ENCODE results near the gene ECPAS.
"Not testable (repeated sequence)": the region's sequence is repeated elsewhere in the genome, so short reads cannot be mapped to it uniquely, and the experiment has no call there.

ECPAS gene

GRCh38 chr9:111467778-111468367 is 16.3 kb downstream of the ECPAS start:
- no peak for DNase-seq

- no peak for DNase-seq
These were observed 21.1 kb downstream of the ECPAS start for GRCh38 chr9:111463048-111463447.

GRCh38 chr9:111458139-111459009 is 25.8 kb downstream of the ECPAS start:
- DNase-seq = no peak

GRCh38 chr9:111456529-111456928 is 27.7 kb downstream of the ECPAS start:
- peak; percentile 6 for DNase-seq

- no peak for DNase-seq
These were observed 28.5 kb downstream of the ECPAS start for GRCh38 chr9:111455638-111456037.

GRCh38 chr9:111454751-111455150 is 29.4 kb downstream of the ECPAS start:
- DNase-seq = no peak

- DNase-seq = no peak
These were observed 32.6 kb downstream of the ECPAS start for GRCh38 chr9:111451570-111451969.

- no peak for DNase-seq
These were observed 34.1 kb downstream of the ECPAS start for GRCh38 chr9:111450124-111450523.

GRCh38 chr9:111449705-111450104 is 34.5 kb downstream of the ECPAS start:
- no peak for DNase-seq

- DNase-seq = not testable (repeated sequence)
These were observed 38.4 kb downstream of the ECPAS start for GRCh38 chr9:111445799-111446198.

- DNase-seq = no peak
These were observed 40.7 kb downstream of the ECPAS start for GRCh38 chr9:111443454-111443853.

- DNase-seq = no peak
These were observed 41.7 kb downstream of the ECPAS start for GRCh38 chr9:111442360-111443027.

- DNase-seq = no peak
These were observed 44.0 kb downstream of the ECPAS start for GRCh38 chr9:111440226-111440625.

- no peak for DNase-seq
These were observed 45.5 kb downstream of the ECPAS start for GRCh38 chr9:111438541-111439235.

GRCh38 chr9:111436571-111436970 is 47.6 kb downstream of the ECPAS start:
- DNase-seq = no peak

- no peak for DNase-seq
These were observed 51.1 kb downstream of the ECPAS start for GRCh38 chr9:111433082-111433481.

- no peak for DNase-seq
These were observed 52.5 kb downstream of the ECPAS start for GRCh38 chr9:111431684-111432083.

GRCh38 chr9:111429175-111429574 is 55.0 kb downstream of the ECPAS start:
- DNase-seq = no peak

GRCh38 chr9:111427186-111427585 is 57.0 kb downstream of the ECPAS start:
- DNase-seq = no peak

GRCh38 chr9:111423389-111423788 is 60.8 kb downstream of the ECPAS start:
- DNase-seq = no peak

- DNase-seq = no peak
These were observed 69.8 kb downstream of the ECPAS start for GRCh38 chr9:111414406-111414805.

GRCh38 chr9:111413996-111414395 is 70.2 kb downstream of the ECPAS start:
- DNase-seq = no peak

GRCh38 chr9:111412280-111412679 is 71.9 kb downstream of the ECPAS start:
- no peak for DNase-seq
